GM12801 (cell line): ENCODE measurements around the gene GALM.

ENCODE experiments used
- CTCF ChIP-seq: IDR thresholded peaks from one replicate; pipeline ENCODE4 v1.5.1; 2011; ENCODE audit warnings: control low read depth; ENCODE audit not compliant: insufficient read length; ENCODE audit errors: extremely low read depth

Gene GALM

DNA sequence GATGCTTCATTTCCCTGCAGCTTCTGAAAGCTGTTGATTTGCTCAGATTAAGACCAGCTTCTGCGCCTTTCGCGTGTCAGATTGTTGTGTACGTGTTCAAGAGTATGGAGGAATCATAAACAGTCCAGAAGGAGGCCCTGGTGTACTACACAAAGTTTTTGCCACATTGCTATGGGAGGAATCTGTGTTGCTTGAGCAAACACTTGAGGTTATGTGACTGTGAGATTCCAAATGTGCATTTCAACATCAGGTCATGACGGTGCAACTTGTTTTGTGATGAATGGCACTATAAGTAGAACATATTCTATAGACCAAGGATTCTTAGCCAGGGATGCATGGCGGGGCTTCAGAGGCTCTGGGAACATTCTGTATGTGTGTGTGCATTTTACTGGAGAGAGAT is 50.3 kb downstream of the GALM start:
- TF ChIP-seq CTCF, result no peak

GRCh38 chr2:38718601-38719000 is 52.7 kb downstream of the GALM start:
- TF ChIP-seq CTCF, result no peak

DNA sequence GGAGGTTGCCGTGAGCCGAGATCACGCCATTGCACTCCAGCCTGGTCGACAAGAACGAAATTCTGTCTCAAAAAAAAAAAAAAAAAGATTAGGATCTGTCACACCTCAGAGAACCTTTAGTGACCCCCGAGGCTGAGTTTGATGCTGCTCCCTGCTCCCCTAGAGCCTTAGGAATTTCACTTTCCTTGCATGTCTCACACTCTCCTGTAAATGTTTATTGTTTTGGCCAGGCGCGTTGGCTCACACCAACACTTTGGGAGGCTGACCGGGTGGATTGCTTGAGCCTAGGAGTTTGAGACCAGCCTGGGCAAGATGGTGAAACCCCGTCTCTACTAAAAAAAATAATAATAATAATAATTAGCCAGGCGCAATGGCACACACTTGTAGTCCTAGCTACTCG is 53.8 kb downstream of the GALM start:
- TF ChIP-seq CTCF, result no peak

DNA sequence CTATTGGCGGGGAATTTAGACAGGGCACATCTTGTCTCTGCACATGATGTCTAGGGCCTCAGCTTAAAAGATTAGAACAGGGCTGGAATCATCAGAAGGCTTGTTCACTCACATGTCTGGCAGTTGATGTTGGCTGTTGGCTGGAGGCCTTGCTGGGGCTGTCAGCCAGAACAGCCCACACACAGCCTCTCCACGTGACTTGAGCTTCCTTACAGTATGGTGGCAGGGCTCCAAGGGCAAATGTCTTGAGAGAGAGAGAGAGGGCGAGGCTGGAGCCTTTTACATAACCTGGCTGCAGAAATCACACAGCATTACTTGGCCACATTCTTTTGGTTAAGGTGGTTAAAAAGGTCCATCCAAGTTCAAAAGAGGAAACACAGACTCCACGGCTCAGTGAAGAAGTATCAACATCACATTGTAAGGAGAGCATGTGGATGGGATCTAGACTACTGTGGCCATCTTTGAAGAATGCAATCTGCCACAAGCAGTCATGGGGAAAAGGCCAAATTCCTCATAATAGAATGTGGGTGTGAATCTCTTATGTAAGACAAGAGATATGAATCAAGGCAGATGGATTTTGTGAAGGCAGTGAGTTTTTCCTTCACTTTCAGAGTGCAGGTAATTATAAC is 54.8 kb downstream of the GALM start:
- no peak for TF ChIP-seq CTCF

DNA sequence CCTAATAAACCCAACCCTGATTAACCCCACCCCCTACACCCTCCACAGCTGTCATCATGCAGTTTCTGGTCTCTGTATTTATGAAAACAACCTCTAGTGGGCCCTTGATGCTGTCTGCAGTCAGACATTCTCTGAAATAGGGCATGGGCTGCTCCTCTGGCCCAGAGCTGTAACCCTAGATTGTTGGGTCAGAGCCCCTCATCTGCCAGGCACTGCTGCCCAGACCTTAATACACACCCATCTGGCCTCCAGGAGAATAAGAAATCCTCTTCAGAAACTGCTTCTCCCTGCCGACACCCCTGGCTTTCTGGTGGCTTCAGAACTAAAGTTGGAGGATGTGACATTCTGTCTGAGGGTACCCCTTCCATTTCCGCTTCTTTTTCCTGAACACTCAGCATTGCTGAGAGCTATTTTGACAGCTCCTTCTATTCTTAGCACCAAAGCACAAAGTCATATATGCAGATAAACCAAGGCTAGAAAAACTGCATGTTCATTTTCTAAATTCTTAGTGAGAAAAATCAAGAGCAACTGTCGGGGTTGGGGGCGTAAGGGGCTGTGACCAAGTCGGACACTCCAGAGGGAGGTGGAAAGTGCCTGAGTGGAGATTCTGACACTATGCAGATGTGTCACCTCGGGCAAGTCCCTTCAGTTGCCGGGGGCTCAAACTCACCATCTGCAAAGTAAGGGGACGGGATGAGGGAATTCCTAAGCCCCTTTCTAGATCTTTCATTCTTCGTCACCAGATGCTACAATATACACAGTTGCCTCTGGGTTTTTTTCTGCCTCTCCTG is 56.6 kb downstream of the GALM start:
- TF ChIP-seq CTCF, result no peak

GRCh38 chr2:38723173-38723572 is 57.3 kb downstream of the GALM start:
- TF ChIP-seq CTCF, result no peak

- TF ChIP-seq CTCF, result no peak
These were observed 61.7 kb downstream of the GALM start for GRCh38 chr2:38727661-38728060.
